RWPE2 (cell line): ENCODE results near the gene SLC37A1.
"Not testable (repeated sequence)": the region's sequence is repeated elsewhere in the genome, so short reads cannot be mapped to it uniquely, and the experiment has no call there.

ENCODE experiments used
- ATAC-seq: fragments of 200-7000 bp; cut with Tn5 transposase; 3 replicates; pipeline ENCODE4 v1.9.1; 2021; ENCODE audit warnings: low read depth
- DNase-seq: peaks from one replicate; pipeline ENCODE4 v3.0.0-alpha.2; 2020; ENCODE audit warnings: low spot score
- H3K27ac ChIP-seq: fragments of 450-650 bp; 2 replicates; pipeline ENCODE4 v1.5.1; 2017; ENCODE audit warnings: mild to moderate bottlenecking; ENCODE audit not compliant: poor library complexity, severe bottlenecking
- H3K27me3 ChIP-seq: fragments of 250-450 bp; sonication (Bioruptor Pico); 2 replicates; pipeline ENCODE4 v1.5.1; 2021; ENCODE audit warnings: mild to moderate bottlenecking, moderate library complexity; ENCODE audit not compliant: insufficient read depth, poor library complexity, severe bottlenecking
- H3K36me3 ChIP-seq: fragments of 250-450 bp; sonication (Bioruptor Pico); 2 replicates; pipeline ENCODE4 v1.5.1; 2020; ENCODE audit warnings: low read depth, mild to moderate bottlenecking, moderate library complexity
- H3K4me1 ChIP-seq: fragments of 250-450 bp; sonication (Bioruptor Pico); 2 replicates; pipeline ENCODE4 v1.5.1; 2021; ENCODE audit warnings: mild to moderate bottlenecking, moderate library complexity; ENCODE audit not compliant: insufficient read depth, poor library complexity, severe bottlenecking
- H3K4me3 ChIP-seq: fragments of 250-450 bp; sonication (Bioruptor Pico); 2 replicates; pipeline ENCODE4 v1.5.1; 2021; ENCODE audit warnings: mild to moderate bottlenecking, moderate library complexity; ENCODE audit not compliant: severe bottlenecking
- H3K9me3 ChIP-seq: fragments of 250-450 bp; sonication (Bioruptor Pico); 2 replicates; pipeline ENCODE4 v1.5.1; 2021; ENCODE audit warnings: mild to moderate bottlenecking, moderate library complexity; ENCODE audit not compliant: severe bottlenecking
- CTCF ChIP-seq: fragments of 450-650 bp; IDR thresholded peaks from one replicate; pipeline ENCODE4 v1.5.1; 2017; ENCODE audit warnings: mild to moderate bottlenecking, moderate library complexity; ENCODE audit not compliant: poor library complexity, severe bottlenecking

SLC37A1 gene

GRCh38 chr21:42466700-42467099 lies 47.0 kb upstream of the SLC37A1 start:
- Histone ChIP-seq H3K9me3 (no peaks in the 10 kb centered on the region), H3K36me3 (no peaks in the 10 kb centered on the region), H3K4me1 (no peaks in the 10 kb centered on the region), H3K27me3 (no peaks in the 10 kb centered on the region), H3K4me3 (no peak overlapping the region), H3K27ac (no peak overlapping the region)
- no peak for TF ChIP-seq CTCF
- DNase-seq (no peak), ATAC-seq (no peak)

GRCh38 chr21:42467140-42467983 lies 46.3 kb upstream of the SLC37A1 start:
- Histone ChIP-seq H3K4me1 (no peaks in the 10 kb centered on the region), H3K27ac (no peak overlapping the region), H3K27me3 (no peaks in the 10 kb centered on the region), H3K4me3 (no peak overlapping the region), H3K36me3 (no peaks in the 10 kb centered on the region), H3K9me3 (no peaks in the 10 kb centered on the region)
- DNase-seq (no peak), ATAC-seq (peak; percentile 36; the same call in 1 of the 3 replicates)
- peak; percentile 26 for TF ChIP-seq CTCF

GRCh38 chr21:42468491-42469131 lies 45.0 kb upstream of the SLC37A1 start:
- H3K27ac ChIP-seq: no peak overlapping the region
- no peak overlapping the region for H3K4me3 ChIP-seq
- TF ChIP-seq CTCF: no peak
- H3K36me3 ChIP-seq: no peaks in the 10 kb centered on the region
- ATAC-seq (no peak), DNase-seq (no peak)
- peaks cover under 1% of the 10 kb centered on the region for H3K4me1 ChIP-seq
- no peaks in the 10 kb centered on the region for H3K27me3 ChIP-seq
- no peaks in the 10 kb centered on the region for H3K9me3 ChIP-seq

- H3K27me3 ChIP-seq: no peaks in the 10 kb centered on the region
- TF ChIP-seq CTCF: no peak
- peaks cover 8% of the 10 kb centered on the region for H3K4me1 ChIP-seq
- H3K36me3 ChIP-seq: no peaks in the 10 kb centered on the region
- ATAC-seq (no peak), DNase-seq (no peak)
- no peak overlapping the region for H3K4me3 ChIP-seq
- H3K27ac ChIP-seq: no peak overlapping the region
- no peaks in the 10 kb centered on the region for H3K9me3 ChIP-seq
These were observed 44.4 kb upstream of the SLC37A1 start for GRCh38 chr21:42469272-42469671.

- H3K27me3 ChIP-seq, H3K4me3 ChIP-seq, H3K27ac ChIP-seq, H3K36me3 ChIP-seq, DNase-seq, ATAC-seq, H3K9me3 ChIP-seq: not testable (repeated sequence)
- H3K4me1 ChIP-seq: peaks cover 12% of the 10 kb centered on the region
These were observed 43.9 kb upstream of the SLC37A1 start for GRCh38 chr21:42469726-42470125.
